HL-60 (cell line): ENCODE data around the gene OSBPL3.

Experiments
- DNase-seq, 2 experiments: peaks; one replicate each; pipeline ENCODE4 v3.0.0-alpha.2; 2010 to 2020; ENCODE audit warnings: low read depth in 1 of 2, low spot score in 1 of 2
- H3K27ac ChIP-seq: fragments of 250-450 bp; sonication (Bioruptor Pico); replicated peaks from 2 replicates; pipeline ENCODE4 v1.5.1; 2020; ENCODE audit warnings: mild to moderate bottlenecking, moderate library complexity
- H3K27me3 ChIP-seq: fragments of 250-450 bp; sonication (Bioruptor Pico); 2 replicates; pipeline ENCODE4 v1.5.1; 2021; ENCODE audit warnings: mild to moderate bottlenecking, moderate library complexity; ENCODE audit not compliant: insufficient read depth, poor library complexity, severe bottlenecking
- H3K4me3 ChIP-seq: replicated peaks from 2 replicates; pipeline ENCODE4 v1.5.1; 2011; ENCODE audit warnings: mild to moderate bottlenecking, control low read depth, low read length; ENCODE audit not compliant: insufficient read depth
- GABPA ChIP-seq: IDR thresholded peaks from 2 replicates; pipeline ENCODE4 v1.6.1; 2012; ENCODE audit warnings: low read depth
- POLR2AphosphoS5 ChIP-seq: IDR thresholded peaks from 2 replicates; pipeline ENCODE4 v1.6.1; 2012; ENCODE audit warnings: low read depth
- SPI1 ChIP-seq: IDR thresholded peaks from 2 replicates; pipeline ENCODE4 v1.6.1; 2012; ENCODE audit warnings: low read depth, mild to moderate bottlenecking, borderline replicate concordance
- TF ChIP-seq, protein P1 (sequence below): IDR thresholded peaks from one replicate; pipeline ENCODE4 v1.5.1; 2011; ENCODE audit warnings: low read length, control low read depth, inconsistent platforms; ENCODE audit not compliant: insufficient read depth
- TF ChIP-seq, protein P2 (sequence below): IDR thresholded peaks from 2 replicates; pipeline ENCODE4 v1.6.1; 2012; ENCODE audit warnings: low read depth; ENCODE audit not compliant: insufficient replicate concordance

Gene OSBPL3

DNA sequence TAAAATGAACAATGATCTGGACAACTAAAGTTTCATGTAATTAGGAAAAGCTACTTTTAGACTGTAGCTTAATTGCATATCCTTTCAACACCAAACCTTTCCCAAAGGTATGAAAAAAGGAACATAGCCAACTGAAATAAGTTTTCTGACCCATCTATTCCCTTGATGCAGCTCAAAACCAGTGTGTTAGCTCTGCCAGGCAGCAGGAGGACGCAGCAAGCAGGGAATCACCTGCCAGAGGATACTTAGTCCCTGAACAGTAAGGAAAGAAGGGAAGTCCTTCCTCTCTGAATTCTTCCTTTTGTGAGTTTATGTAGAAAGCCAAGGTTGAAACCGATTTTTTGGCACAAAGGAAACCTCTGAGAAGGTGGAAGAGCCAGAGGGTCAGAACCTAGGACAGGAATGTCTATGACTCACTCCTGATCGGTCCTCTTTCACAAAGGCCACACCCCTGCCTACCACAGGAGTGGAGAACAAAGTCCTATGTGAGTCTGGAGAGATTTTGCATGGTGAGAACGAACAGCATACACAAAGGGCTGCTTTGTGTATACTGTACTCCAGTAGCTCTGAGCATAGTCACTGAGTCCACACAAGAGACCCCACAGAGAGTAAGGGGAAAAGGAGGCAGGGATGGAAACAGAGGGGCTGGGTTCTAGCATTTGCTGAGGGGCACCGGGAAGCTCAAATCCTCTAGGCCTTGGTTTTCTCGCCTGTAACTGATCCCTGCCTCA is 153.9 kb downstream of the OSBPL3 start:
- DNase-seq = no peak
- Histone ChIP-seq H3K4me3 (no peak overlapping the region), H3K27ac (no peak overlapping the region), H3K27me3 (no peaks in the 10 kb centered on the region)
- TF ChIP-seq GABPA = no peak

DNA sequence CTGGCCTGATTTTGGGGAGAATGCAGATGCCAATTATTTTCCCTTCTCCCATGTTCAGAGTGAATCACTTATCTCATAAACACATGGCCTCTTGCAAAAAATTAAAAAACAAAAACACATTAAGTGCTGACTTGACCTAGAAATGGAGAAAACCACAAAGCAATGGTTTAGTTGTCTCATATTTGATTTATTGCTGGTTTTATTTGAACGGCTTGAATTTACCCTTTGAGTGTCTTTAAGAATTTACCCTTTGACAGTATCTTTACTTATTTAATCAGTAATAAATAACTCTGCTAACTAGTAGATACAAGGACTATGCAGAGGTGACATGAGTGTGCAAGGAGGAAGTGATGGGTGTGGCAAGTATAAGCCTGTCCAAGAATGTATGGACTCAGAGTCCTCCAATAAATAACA is 154.6 kb downstream of the OSBPL3 start:
- no peak overlapping the region for H3K27ac ChIP-seq
- H3K27me3 ChIP-seq = no peaks in the 10 kb centered on the region
- TF ChIP-seq, protein P1, sequence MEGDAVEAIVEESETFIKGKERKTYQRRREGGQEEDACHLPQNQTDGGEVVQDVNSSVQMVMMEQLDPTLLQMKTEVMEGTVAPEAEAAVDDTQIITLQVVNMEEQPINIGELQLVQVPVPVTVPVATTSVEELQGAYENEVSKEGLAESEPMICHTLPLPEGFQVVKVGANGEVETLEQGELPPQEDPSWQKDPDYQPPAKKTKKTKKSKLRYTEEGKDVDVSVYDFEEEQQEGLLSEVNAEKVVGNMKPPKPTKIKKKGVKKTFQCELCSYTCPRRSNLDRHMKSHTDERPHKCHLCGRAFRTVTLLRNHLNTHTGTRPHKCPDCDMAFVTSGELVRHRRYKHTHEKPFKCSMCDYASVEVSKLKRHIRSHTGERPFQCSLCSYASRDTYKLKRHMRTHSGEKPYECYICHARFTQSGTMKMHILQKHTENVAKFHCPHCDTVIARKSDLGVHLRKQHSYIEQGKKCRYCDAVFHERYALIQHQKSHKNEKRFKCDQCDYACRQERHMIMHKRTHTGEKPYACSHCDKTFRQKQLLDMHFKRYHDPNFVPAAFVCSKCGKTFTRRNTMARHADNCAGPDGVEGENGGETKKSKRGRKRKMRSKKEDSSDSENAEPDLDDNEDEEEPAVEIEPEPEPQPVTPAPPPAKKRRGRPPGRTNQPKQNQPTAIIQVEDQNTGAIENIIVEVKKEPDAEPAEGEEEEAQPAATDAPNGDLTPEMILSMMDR = no peak
- no peak for TF ChIP-seq POLR2AphosphoS5
- TF ChIP-seq SPI1 = peak; percentile 11; the same call in 1 of the 2 replicates
- H3K4me3 ChIP-seq = no peak overlapping the region
- no peak for DNase-seq

DNA sequence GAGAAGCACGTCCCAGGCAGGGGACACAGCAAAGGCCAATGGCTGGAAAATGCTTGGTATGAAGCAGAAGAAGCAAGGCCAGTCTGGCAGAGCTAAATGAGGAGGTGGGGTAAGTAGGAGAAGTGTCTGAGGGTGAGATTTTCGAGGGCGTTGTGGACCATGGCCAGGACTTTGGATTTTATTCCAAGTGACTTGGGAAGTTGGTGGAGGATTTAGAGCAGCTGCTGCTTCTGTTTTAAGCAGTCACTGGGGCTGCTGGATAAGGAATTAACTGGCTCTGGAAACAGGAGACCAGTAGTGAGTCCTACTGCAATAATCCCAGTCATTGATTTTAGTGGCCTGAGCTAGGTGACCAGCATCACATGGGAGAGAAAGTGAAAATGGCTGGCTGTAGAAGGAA is 155.1 kb downstream of the OSBPL3 start:
- Histone ChIP-seq H3K27me3 (no peaks in the 10 kb centered on the region), H3K4me3 (no peak overlapping the region), H3K27ac (no peak overlapping the region)
- TF ChIP-seq GABPA (no peak), POLR2AphosphoS5 (no peak), SPI1 (no peak)
- TF ChIP-seq, protein P2, sequence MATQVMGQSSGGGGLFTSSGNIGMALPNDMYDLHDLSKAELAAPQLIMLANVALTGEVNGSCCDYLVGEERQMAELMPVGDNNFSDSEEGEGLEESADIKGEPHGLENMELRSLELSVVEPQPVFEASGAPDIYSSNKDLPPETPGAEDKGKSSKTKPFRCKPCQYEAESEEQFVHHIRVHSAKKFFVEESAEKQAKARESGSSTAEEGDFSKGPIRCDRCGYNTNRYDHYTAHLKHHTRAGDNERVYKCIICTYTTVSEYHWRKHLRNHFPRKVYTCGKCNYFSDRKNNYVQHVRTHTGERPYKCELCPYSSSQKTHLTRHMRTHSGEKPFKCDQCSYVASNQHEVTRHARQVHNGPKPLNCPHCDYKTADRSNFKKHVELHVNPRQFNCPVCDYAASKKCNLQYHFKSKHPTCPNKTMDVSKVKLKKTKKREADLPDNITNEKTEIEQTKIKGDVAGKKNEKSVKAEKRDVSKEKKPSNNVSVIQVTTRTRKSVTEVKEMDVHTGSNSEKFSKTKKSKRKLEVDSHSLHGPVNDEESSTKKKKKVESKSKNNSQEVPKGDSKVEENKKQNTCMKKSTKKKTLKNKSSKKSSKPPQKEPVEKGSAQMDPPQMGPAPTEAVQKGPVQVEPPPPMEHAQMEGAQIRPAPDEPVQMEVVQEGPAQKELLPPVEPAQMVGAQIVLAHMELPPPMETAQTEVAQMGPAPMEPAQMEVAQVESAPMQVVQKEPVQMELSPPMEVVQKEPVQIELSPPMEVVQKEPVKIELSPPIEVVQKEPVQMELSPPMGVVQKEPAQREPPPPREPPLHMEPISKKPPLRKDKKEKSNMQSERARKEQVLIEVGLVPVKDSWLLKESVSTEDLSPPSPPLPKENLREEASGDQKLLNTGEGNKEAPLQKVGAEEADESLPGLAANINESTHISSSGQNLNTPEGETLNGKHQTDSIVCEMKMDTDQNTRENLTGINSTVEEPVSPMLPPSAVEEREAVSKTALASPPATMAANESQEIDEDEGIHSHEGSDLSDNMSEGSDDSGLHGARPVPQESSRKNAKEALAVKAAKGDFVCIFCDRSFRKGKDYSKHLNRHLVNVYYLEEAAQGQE = no peak
- TF ChIP-seq, protein P1 = no peak
- no peak for DNase-seq

DNA sequence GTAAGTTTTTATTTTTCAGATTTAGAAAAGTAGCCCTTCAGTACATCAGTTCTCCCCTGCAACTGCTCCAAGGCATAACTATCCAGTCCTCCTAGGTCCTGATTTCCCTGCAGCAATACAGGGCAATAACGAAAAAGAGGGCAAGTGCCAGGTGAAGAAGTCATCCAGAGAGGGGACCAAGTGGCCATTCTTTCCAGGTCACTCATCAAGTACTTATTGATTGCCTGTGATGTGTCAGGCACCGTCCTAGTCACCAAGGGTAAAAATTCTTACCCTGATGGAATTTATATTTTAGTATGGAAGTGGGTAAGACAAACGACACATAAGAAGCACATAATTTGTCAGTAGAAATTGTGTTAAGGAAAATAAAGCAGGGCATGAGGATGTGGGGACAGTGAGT is 155.6 kb downstream of the OSBPL3 start:
- Histone ChIP-seq H3K27me3 (no peaks in the 10 kb centered on the region), H3K4me3 (no peak overlapping the region), H3K27ac (no peak overlapping the region)
- TF ChIP-seq SPI1 (no peak), POLR2AphosphoS5 (no peak), GABPA (no peak)
- TF ChIP-seq, protein P1 = no peak
- TF ChIP-seq, protein P2 = no peak
- DNase-seq = no peak
